Measurements from ENCODE around the gene PCGF1.
A peak's percentile ranks its signal among the peaks of the same experiment; 100 is the strongest.
"Not testable (repeated sequence)": the region's sequence is repeated elsewhere in the genome, so short reads cannot be mapped to it uniquely, and the experiment has no call there.

Gene PCGF1

DNA sequence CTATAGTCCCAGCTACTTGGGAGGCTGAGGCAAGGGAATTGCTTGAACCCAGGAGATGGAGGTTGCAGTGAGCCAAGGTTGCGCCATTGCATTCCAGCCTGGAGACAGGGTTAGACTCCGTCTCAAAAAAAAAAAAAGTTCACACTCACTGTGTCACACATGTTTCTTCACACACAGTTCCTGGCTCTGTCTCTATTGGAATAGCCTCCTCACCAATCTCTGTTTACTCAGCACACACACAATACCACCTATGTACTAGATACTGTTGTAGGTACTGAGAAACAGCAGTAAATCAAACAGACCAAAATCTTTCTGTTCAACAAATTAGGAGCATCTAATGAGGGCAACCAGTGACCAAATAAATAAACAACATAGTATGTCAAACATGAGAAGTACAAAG is 21.4 kb downstream of the PCGF1 start:
- Mint-ChIP-seq H3K4me1 (ENCODE audit: low read depth) (peaks cover 24% of the 10 kb centered on the region), H3K27me3 (no peaks in the 10 kb centered on the region), H3K9me3 (no peaks in the 10 kb centered on the region), H3K4me3 (no peak overlapping the region), H3K27ac (no peak overlapping the region), H3K36me3 (ENCODE audit: low read depth) (peaks cover 66% of the 10 kb centered on the region)
- no peak for DNase-seq

- Mint-ChIP-seq H3K4me1 (ENCODE audit: low read depth) (peaks cover 41% of the 10 kb centered on the region), H3K4me3 (peak overlapping the region; percentile 99), H3K27ac (peak overlapping the region; percentile 100), H3K36me3 (ENCODE audit: low read depth) (peaks cover 67% of the 10 kb centered on the region)
- not testable (repeated sequence) for DNase-seq, H3K9me3 Mint-ChIP-seq, H3K27me3 Mint-ChIP-seq
These were observed 23.8 kb downstream of the PCGF1 start for GRCh38 chr2:74483675-74484164.

DNA sequence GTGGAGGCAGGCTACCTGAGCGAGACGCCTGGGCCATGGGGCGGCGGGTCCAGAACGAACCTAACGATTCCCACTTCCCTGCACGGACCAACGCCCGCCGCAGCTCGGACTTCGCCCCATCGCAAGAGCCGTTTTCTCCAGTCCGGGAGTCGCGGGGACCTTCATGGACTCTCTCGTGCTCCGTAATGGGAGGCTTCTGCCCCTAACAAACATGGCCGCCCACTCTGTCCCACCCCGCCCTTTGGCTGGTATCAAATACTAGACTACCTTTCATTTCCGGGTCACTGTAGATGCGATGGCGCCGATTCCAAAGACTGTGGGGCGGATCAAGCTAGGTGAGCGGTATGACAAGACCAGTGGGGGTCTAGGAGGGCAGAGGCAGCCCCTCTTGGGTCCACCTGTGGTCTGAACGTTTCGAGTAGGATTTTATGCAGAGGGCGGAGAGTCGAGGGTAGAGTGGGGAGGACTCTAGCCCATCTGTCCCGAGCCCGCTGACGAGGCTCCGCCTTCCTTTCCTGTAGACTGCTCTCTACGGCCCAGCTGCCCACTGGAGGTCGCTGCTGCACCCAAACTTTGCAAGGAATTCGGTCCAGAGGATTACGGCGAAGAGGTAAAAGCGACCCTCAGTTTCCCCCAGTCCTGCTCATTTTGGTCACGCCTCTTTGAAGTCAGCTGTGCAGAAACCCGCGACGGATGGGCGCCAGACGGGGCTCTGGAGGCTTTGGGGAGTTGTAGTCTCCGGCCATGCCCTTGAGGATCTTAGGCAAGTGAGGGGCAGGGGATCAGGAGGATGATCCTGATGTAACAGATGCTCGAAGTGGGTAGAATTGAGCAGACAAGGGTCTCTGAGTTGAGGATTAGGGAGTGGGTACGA is 24.5 kb downstream of the PCGF1 start, which contains the start of the genes CCDC142 and TTC31:
CCDC142 (minus strand) TSS at position 198 of the 874 bp plus-strand sequence; CDS start at position 37, 161 bp downstream.
TTC31 (plus strand) TSS at position 281 of the 874 bp plus-strand sequence; CDS start at position 296, 15 bp downstream.
- peak; percentile 93 for DNase-seq
- H3K4me3 Mint-ChIP-seq, result peak within 1 kb of the TSS; percentile 99
- no peaks in the 10 kb centered on the region for H3K27me3 Mint-ChIP-seq
- H3K36me3 Mint-ChIP-seq (ENCODE audit: low read depth), result peaks cover 64% of the 10 kb centered on the region
- peak within 1 kb of the TSS; percentile 100 for H3K27ac Mint-ChIP-seq
- H3K9me3 Mint-ChIP-seq, result no peaks in the 10 kb centered on the region
- H3K4me1 Mint-ChIP-seq (ENCODE audit: low read depth), result peaks cover 41% of the 10 kb centered on the region

GRCh38 chr2:74481961-74482800 is 25.3 kb downstream of the PCGF1 start:
- no peaks in the 10 kb centered on the region for H3K9me3 Mint-ChIP-seq
- no peak for DNase-seq
- peaks cover 67% of the 10 kb centered on the region for H3K36me3 Mint-ChIP-seq (ENCODE audit: low read depth)
- H3K27ac Mint-ChIP-seq, result peak overlapping the region; percentile 100
- peaks cover 41% of the 10 kb centered on the region for H3K4me1 Mint-ChIP-seq (ENCODE audit: low read depth)
- H3K4me3 Mint-ChIP-seq, result peak overlapping the region; percentile 99
- H3K27me3 Mint-ChIP-seq, result no peaks in the 10 kb centered on the region

GRCh38 chr2:74481431-74481830 is 26.1 kb downstream of the PCGF1 start:
- H3K9me3 Mint-ChIP-seq, result no peaks in the 10 kb centered on the region
- no peak for DNase-seq
- peaks cover 67% of the 10 kb centered on the region for H3K36me3 Mint-ChIP-seq (ENCODE audit: low read depth)
- no peaks in the 10 kb centered on the region for H3K27me3 Mint-ChIP-seq
- H3K27ac Mint-ChIP-seq, result peak overlapping the region; percentile 30
- peak overlapping the region; percentile 99 for H3K4me3 Mint-ChIP-seq
- peaks cover 39% of the 10 kb centered on the region for H3K4me1 Mint-ChIP-seq (ENCODE audit: low read depth)

GRCh38 chr2:74474899-74475298 is 32.6 kb downstream of the PCGF1 start:
- Mint-ChIP-seq H3K4me1 (ENCODE audit: low read depth) (peaks cover 28% of the 10 kb centered on the region), H3K27me3 (no peaks in the 10 kb centered on the region), H3K27ac (no peak overlapping the region), H3K4me3 (no peak overlapping the region), H3K9me3 (no peaks in the 10 kb centered on the region), H3K36me3 (ENCODE audit: low read depth) (peaks cover 75% of the 10 kb centered on the region)
- DNase-seq, result no peak

DNA sequence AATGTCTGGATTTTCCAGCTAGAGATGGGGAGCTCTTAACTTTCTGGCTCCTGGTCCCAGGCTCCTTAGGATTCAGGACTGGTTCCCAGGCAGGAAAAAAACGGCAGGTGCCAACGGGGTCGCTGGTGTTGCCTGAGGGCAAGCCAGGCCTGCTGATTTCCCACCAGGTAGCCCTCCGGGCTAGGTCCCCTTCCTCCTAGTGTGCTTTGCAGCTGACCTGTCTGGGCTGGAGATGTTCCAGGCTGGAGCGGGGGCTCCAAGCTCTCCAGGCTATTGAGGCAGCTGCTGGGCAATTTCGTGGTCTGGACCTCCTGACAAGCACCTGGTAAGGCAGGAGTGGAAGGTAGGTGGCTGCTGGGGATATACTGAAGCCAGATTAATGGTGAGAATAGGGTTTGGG is 33.0 kb downstream of the PCGF1 start:
- peaks cover 29% of the 10 kb centered on the region for H3K4me1 Mint-ChIP-seq (ENCODE audit: low read depth)
- H3K36me3 Mint-ChIP-seq (ENCODE audit: low read depth), result peaks cover 73% of the 10 kb centered on the region
- no peak overlapping the region for H3K4me3 Mint-ChIP-seq
- no peak overlapping the region for H3K27ac Mint-ChIP-seq
- no peaks in the 10 kb centered on the region for H3K27me3 Mint-ChIP-seq
- no peak for DNase-seq
- no peaks in the 10 kb centered on the region for H3K9me3 Mint-ChIP-seq

- DNase-seq, result no peak
- H3K4me3 Mint-ChIP-seq, result peak overlapping the region; percentile 96
- peaks cover 26% of the 10 kb centered on the region for H3K4me1 Mint-ChIP-seq (ENCODE audit: low read depth)
- H3K27me3 Mint-ChIP-seq, result no peaks in the 10 kb centered on the region
- H3K9me3 Mint-ChIP-seq, result no peaks in the 10 kb centered on the region
- H3K36me3 Mint-ChIP-seq (ENCODE audit: low read depth), result peaks cover 67% of the 10 kb centered on the region
- peak overlapping the region; percentile 99 for H3K27ac Mint-ChIP-seq
These were observed 34.6 kb downstream of the PCGF1 start for GRCh38 chr2:74472945-74473258.

DNA sequence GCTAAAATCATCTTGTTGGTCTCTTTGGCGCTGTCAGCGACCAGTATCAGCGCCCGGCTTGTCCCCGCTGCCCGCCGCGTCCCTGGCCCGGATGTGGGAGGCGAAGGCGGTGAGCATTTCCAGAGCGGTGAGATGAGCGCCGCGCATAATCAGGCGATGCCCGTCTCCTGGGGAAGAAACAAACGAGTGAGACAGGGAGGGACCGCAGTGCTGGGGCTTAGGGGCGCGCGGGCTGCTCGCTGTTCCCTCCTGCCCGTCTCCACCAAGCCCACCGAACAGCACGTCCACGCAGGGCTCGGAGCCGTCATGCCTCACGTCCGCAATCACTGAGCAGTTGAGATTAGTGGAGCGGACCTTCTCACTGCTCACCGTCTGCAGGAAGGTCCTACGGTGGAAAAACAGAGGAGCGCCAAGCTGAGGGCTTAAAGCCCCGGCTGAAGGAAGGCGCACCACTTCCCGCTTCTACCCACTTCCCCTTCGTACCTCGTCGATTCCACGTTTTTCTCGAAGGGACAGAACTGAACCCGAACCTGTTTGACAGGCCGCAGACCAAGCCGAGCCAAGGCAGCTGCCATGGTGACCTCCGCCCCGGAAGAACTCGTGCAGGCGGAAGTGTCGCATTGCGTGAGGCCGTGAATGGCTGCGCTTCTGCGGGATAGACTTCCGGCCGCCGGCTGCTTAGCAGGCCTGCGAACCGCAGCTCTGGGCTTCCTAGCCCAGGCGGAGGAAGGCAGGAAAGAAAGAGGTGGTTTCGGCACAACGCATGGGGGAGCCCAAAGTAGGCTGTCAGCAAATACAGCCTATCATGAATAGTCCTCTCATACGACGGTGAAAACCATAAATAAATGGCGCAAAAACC is 35.2 kb downstream of the PCGF1 start, which contains the start of gene MRPL53:
MRPL53 (minus strand) TSS at position 595 of the 859 bp plus-strand sequence; CDS start at position 575, 20 bp downstream.
- peak; percentile 98 for DNase-seq
- H3K4me1 Mint-ChIP-seq (ENCODE audit: low read depth), result peaks cover 26% of the 10 kb centered on the region

DNA sequence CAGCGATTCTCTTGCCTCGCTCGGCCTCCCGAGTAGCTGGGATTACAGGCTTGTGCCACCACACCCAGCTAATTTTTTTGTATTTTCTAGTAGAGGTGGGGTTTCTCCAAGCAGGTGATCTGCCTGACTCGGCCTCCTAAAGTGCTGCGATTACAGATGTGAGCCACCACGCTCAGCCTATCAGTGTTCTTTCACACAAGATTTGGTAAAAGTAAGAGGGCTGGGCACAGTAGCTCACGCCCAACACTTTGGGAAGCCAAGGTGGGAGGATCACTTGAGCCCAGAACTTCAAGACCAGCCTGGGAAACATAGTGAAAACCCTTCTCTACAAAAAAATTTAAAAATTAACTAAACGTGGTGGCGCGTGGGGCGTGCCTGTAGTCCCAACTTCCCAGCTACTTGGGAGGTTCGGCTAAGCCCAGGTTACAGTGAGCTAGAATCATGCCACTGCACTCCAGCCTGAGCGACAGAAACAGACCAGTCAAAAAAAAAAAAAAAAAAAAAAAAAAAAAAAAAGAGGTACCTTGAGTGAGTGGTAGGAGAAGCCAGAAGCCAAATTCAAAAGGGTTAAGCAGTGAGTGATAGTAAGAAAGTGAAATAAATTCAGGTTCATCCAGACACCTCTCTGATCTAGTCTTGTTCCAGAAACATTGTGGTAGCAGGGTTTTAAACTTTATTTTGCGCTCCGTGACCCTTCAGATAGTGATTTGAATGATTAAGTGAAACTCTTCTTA is 36.0 kb downstream of the PCGF1 start:
- no peak for DNase-seq
- Mint-ChIP-seq H3K27ac (peak overlapping the region; percentile 99), H3K27me3 (no peaks in the 10 kb centered on the region), H3K4me1 (ENCODE audit: low read depth) (peaks cover 27% of the 10 kb centered on the region), H3K9me3 (no peaks in the 10 kb centered on the region), H3K36me3 (ENCODE audit: low read depth) (peaks cover 55% of the 10 kb centered on the region), H3K4me3 (peak overlapping the region; percentile 96)

More for the DNA sequence above, 35.2 kb downstream of the PCGF1 start, which contains the start of gene MRPL53:
- H3K27ac Mint-ChIP-seq, result peak within 1 kb of the TSS; percentile 99
- no peaks in the 10 kb centered on the region for H3K27me3 Mint-ChIP-seq
- H3K4me3 Mint-ChIP-seq, result peak within 1 kb of the TSS; percentile 96
- H3K9me3 Mint-ChIP-seq, result no peaks in the 10 kb centered on the region
- H3K36me3 Mint-ChIP-seq (ENCODE audit: low read depth), result peaks cover 63% of the 10 kb centered on the region

- peak overlapping the region; percentile 91 for H3K27ac Mint-ChIP-seq
- H3K4me1 Mint-ChIP-seq (ENCODE audit: low read depth), result peaks cover 31% of the 10 kb centered on the region
- peaks cover 50% of the 10 kb centered on the region for H3K36me3 Mint-ChIP-seq (ENCODE audit: low read depth)
- H3K9me3 Mint-ChIP-seq, H3K27me3 Mint-ChIP-seq, DNase-seq: not testable (repeated sequence)
- peak overlapping the region; percentile 56 for H3K4me3 Mint-ChIP-seq
These were observed 36.8 kb downstream of the PCGF1 start for GRCh38 chr2:74470742-74471141.

- Mint-ChIP-seq H3K36me3 (ENCODE audit: low read depth) (peaks cover 54% of the 10 kb centered on the region), H3K4me3 (peak overlapping the region; percentile 99), H3K27me3 (no peaks in the 10 kb centered on the region), H3K9me3 (no peaks in the 10 kb centered on the region), H3K27ac (peak overlapping the region; percentile 86), H3K4me1 (ENCODE audit: low read depth) (peaks cover 29% of the 10 kb centered on the region)
- no peak for DNase-seq
These were observed 43.1 kb downstream of the PCGF1 start for GRCh38 chr2:74464406-74464805.

GRCh38 chr2:74462786-74463105 is 44.7 kb downstream of the PCGF1 start:
- Mint-ChIP-seq H3K4me1 (ENCODE audit: low read depth) (peaks cover 38% of the 10 kb centered on the region), H3K27me3 (no peaks in the 10 kb centered on the region), H3K4me3 (peak overlapping the region; percentile 99), H3K9me3 (no peaks in the 10 kb centered on the region), H3K36me3 (ENCODE audit: low read depth) (peaks cover 61% of the 10 kb centered on the region), H3K27ac (peak overlapping the region; percentile 73)
- DNase-seq, result no peak

Data from activated T-cell treated with anti-CD3 and anti-CD28 coated beads, Interleukin-2, amount 50 U/mL, for 24 hours (primary cell).